SK-N-SH treated with all-trans-retinoic acid at 6 μM for 48 hours (cell line): Measurements from ENCODE around the gene NUDT1.

ENCODE experiments used
- ESRRG ChIP-seq: fragments of 250-450 bp; sonication (Bioruptor Pico); IDR thresholded peaks from 2 replicates; pipeline ENCODE4 v1.6.1; 2021; ENCODE audit warnings: mild to moderate bottlenecking
- POU6F1 ChIP-seq: fragments of 250-450 bp; sonication (Bioruptor Pico); IDR thresholded peaks from 2 replicates; pipeline ENCODE4 v1.8.0; 2021; ENCODE audit warnings: low read depth, mild to moderate bottlenecking, moderate library complexity, borderline replicate concordance
- PPARA ChIP-seq: fragments of 250-450 bp; sonication (Bioruptor Pico); IDR thresholded peaks from 2 replicates; pipeline ENCODE4 v1.5.0; 2020; ENCODE audit warnings: mild to moderate bottlenecking, borderline replicate concordance
- ZFP3 ChIP-seq: fragments of 250-450 bp; sonication (Bioruptor Pico); IDR thresholded peaks from 2 replicates; pipeline ENCODE4 v1.5.0; 2020; ENCODE audit warnings: mild to moderate bottlenecking, moderate library complexity

GRCh38 chr7:2255145-2256139, 13.4 kb downstream of the NUDT1 start:
- TF ChIP-seq PPARA (CRISPR knock-in tag) (no peak), ESRRG (CRISPR knock-in tag) (no peak), POU6F1 (CRISPR knock-in tag) (no peak), ZFP3 (no peak)
